Brain microvascular endothelial cell (primary cell): ENCODE measurements around the gene ABRAXAS1.

Source experiments
- DNase-seq: peaks from one replicate; pipeline ENCODE4 v3.0.0-alpha.2; 2020
- H3K27ac ChIP-seq: fragments of 250-450 bp; sonication (Bioruptor Pico); 2 replicates; pipeline ENCODE4 v1.5.1; 2020; ENCODE audit warnings: mild to moderate bottlenecking, moderate library complexity
- H3K27me3 ChIP-seq: fragments of 250-450 bp; sonication (Bioruptor Pico); replicated peaks from 2 replicates; pipeline ENCODE4 v1.5.1; 2020; ENCODE audit warnings: mild to moderate bottlenecking
- H3K36me3 ChIP-seq: fragments of 250-450 bp; sonication (Bioruptor Pico); replicated peaks from 2 replicates; pipeline ENCODE4 v1.5.1; 2020; ENCODE audit warnings: mild to moderate bottlenecking
- H3K4me3 ChIP-seq: 2 replicates; pipeline ENCODE4 v1.5.1; 2011; ENCODE audit warnings: low read depth, mild to moderate bottlenecking, control low read depth, low read length, moderate library complexity
- CTCF ChIP-seq: IDR thresholded peaks from 2 replicates; pipeline ENCODE4 v1.5.1; 2011; ENCODE audit warnings: low read depth, mild to moderate bottlenecking, moderate library complexity, low read length, control low read depth, inconsistent platforms; ENCODE audit errors: missing control alignments
- in situ Hi-C: cut with HindIII; loops from 2 replicates; pipeline ENCODE4 v1.10.0; 2017; ENCODE audit warnings: low sequenced_read_pairs, low pct_ligation_motif_present

ABRAXAS1 gene

GRCh38 chr4:83484500-83485461 lies at the start of gene ABRAXAS1:
Gene ABRAXAS1 (minus strand): TSS chr4:83485100. CDS start chr4:83485072, 28 bp downstream.
- Histone ChIP-seq H3K27me3 (no peaks in the 10 kb centered on the region), H3K27ac (peak within 1 kb of the TSS; percentile 88), H3K4me3 (peak within 1 kb of the TSS; percentile 81), H3K36me3 (no peaks in the 10 kb centered on the region)
- DNase-seq: peak; percentile 88
- no peak for TF ChIP-seq CTCF
- in situ Hi-C loops: no loop called here

GRCh38 chr4:83527671-83528070 lies 42.8 kb upstream of the ABRAXAS1 start:
- Histone ChIP-seq H3K27ac (no peak overlapping the region), H3K36me3 (no peaks in the 10 kb centered on the region), H3K4me3 (no peak overlapping the region), H3K27me3 (no peaks in the 10 kb centered on the region)
- no peak for DNase-seq
- TF ChIP-seq CTCF: no peak
- in situ Hi-C loops: no loop called here

- no peak for TF ChIP-seq CTCF
- Histone ChIP-seq H3K27me3 (no peaks in the 10 kb centered on the region), H3K4me3 (no peak overlapping the region), H3K36me3 (no peaks in the 10 kb centered on the region), H3K27ac (no peak overlapping the region)
- in situ Hi-C loops: no loop called here
- DNase-seq: no peak
Measured at GRCh38 chr4:83522239-83522638, 37.3 kb upstream of the ABRAXAS1 start.

GRCh38 chr4:83516042-83516772 lies 31.3 kb upstream of the ABRAXAS1 start:
- Histone ChIP-seq H3K27me3 (no peaks in the 10 kb centered on the region), H3K27ac (no peak overlapping the region), H3K4me3 (no peak overlapping the region), H3K36me3 (no peaks in the 10 kb centered on the region)
- in situ Hi-C loops: no loop called here
- peak; percentile 32 for DNase-seq
- no peak for TF ChIP-seq CTCF

- Histone ChIP-seq H3K4me3 (no peak overlapping the region), H3K27me3 (no peaks in the 10 kb centered on the region), H3K36me3 (no peaks in the 10 kb centered on the region), H3K27ac (no peak overlapping the region)
- no peak for DNase-seq
- no peak for TF ChIP-seq CTCF
- in situ Hi-C loops: no loop called here
Measured at GRCh38 chr4:83510442-83510841, 25.5 kb upstream of the ABRAXAS1 start.
